H1 (cell line): ENCODE measurements around the gene EHD2. TPM values are rescaled to one million over a fixed set of nuclear protein-coding genes. Genes with fewer than 3 reads are reported as not detected.

Experiments used
- CTCF ChIA-PET: fragments of 300-600 bp; sonication (Branson Sonifier 250); formaldehyde crosslinking; loops from one replicate; lab custom pipeline; 2021; ENCODE audit not compliant: partially characterized antibody; lab: Charles Lee
- POLR2A ChIA-PET: fragments of 300-600 bp; sonication (Branson Sonifier 250); formaldehyde crosslinking; loops from one replicate; lab custom pipeline; 2021; ENCODE audit warnings: inconsistent platforms; ENCODE audit not compliant: partially characterized antibody; lab: Charles Lee
- DNase-seq, 2 experiments: peaks; one replicate each; pipeline versions ENCODE4 v3.0.0 to v3.0.0-alpha.2; 2010 to 2022; ENCODE audit warnings: low spot score in 2 of 2, low read depth in 1 of 2, mixed read lengths in 1 of 2
- FAIRE-seq: peaks from 2 replicates; lab custom pipeline; 2011; peaks lifted over from hg19 to GRCh38; lab: Jason Lieb, UNC
- H2AFZ ChIP-seq: 2 replicates; pipeline ENCODE4 v1.8.1; 2012; ENCODE audit warnings: low read length, inconsistent platforms
- H2AK5ac ChIP-seq: 2 replicates; pipeline ENCODE4 v1.6.1; 2013; ENCODE audit warnings: low read depth, low read length
- H2BK120ac ChIP-seq: replicated peaks from 2 replicates; pipeline ENCODE3; 2013; ENCODE audit warnings: low read depth, low read length, inconsistent platforms
- H2BK12ac ChIP-seq: 2 replicates; pipeline ENCODE4 v1.6.1; 2013; ENCODE audit warnings: low read depth, low read length
- H2BK15ac ChIP-seq: 2 replicates; pipeline ENCODE4 v1.6.1; 2013; ENCODE audit warnings: low read length
- H2BK20ac ChIP-seq: 2 replicates; pipeline ENCODE4 v1.6.1; 2013; ENCODE audit warnings: low read length
- H2BK5ac ChIP-seq: 2 replicates; pipeline ENCODE4 v1.6.1; 2013; ENCODE audit warnings: low read depth, low read length
- H3K14ac ChIP-seq: 2 replicates; pipeline ENCODE4 v1.6.1; 2013; ENCODE audit warnings: inconsistent platforms; ENCODE audit not compliant: insufficient read length
- H3K18ac ChIP-seq: 2 replicates; pipeline ENCODE4 v1.6.1; 2013; ENCODE audit warnings: low read length; ENCODE audit errors: extremely low read depth
- H3K23ac ChIP-seq: 2 replicates; pipeline ENCODE4 v1.6.1; 2013; ENCODE audit warnings: inconsistent platforms; ENCODE audit not compliant: insufficient read length
- H3K23me2 ChIP-seq: 2 replicates; pipeline ENCODE4 v1.6.1; 2013; ENCODE audit warnings: low read depth, low read length
- H3K27ac ChIP-seq: 2 replicates; pipeline ENCODE4 v1.6.1; 2011; ENCODE audit warnings: low read depth, low read length, inconsistent platforms
- H3K27me3 ChIP-seq, 4 experiments: replicated peaks in 1 of 4; 1 replicate in 1 of 4; 2 replicates in 3 of 4; pipeline versions ENCODE4 v1.6.1 to v1.8.1; 2011 to 2013; ENCODE audit warnings: low read length in 3 of 4, mild to moderate bottlenecking in 3 of 4, inconsistent platforms in 2 of 4, mixed read lengths in 2 of 4, moderate library complexity in 1 of 4; ENCODE audit not compliant: control insufficient read depth in 3 of 4, insufficient read depth in 3 of 4; ENCODE audit errors: extremely low read depth in 1 of 4
- H3K36me3 ChIP-seq, 4 experiments: 2 replicates each; pipeline versions ENCODE4 v1.6.1 to v1.8.1; 2011 to 2013; ENCODE audit warnings: mild to moderate bottlenecking in 4 of 4, low read length in 3 of 4, moderate library complexity in 2 of 4, control low read depth in 1 of 4, inconsistent platforms in 1 of 4; ENCODE audit not compliant: insufficient read depth in 4 of 4, control insufficient read depth in 2 of 4
- H3K4ac ChIP-seq: replicated peaks from 2 replicates; pipeline ENCODE3; 2013; ENCODE audit warnings: low read length, low read depth, mixed read lengths, inconsistent platforms; ENCODE audit not compliant: insufficient read length
- H3K4me1 ChIP-seq, 4 experiments: replicated peaks in 1 of 4; 1 replicate in 1 of 4; 2 replicates in 3 of 4; pipeline versions ENCODE4 v1.6.1 to v1.8.1; 2011 to 2013; ENCODE audit warnings: low read length in 3 of 4, inconsistent platforms in 2 of 4, mixed read lengths in 1 of 4; ENCODE audit not compliant: insufficient read depth in 4 of 4, control insufficient read depth in 3 of 4
- H3K4me2 ChIP-seq, 2 experiments: 2 replicates each; pipeline versions ENCODE4 v1.6.1 to v1.8.1; 2011 to 2013; ENCODE audit warnings: low read depth in 2 of 2, low read length in 2 of 2, control low read depth in 1 of 2, inconsistent platforms in 1 of 2, mild to moderate bottlenecking in 1 of 2; ENCODE audit not compliant: insufficient read depth in 1 of 2
- H3K4me3 ChIP-seq, 4 experiments: fragments of 200-600, 300-600 bp in 1 of 4; sonication (generic), shearing (Covaris generic), sonication (Bioruptor Twin) in 1 of 4; 2 replicates each; pipeline versions ENCODE4 v1.5.1 to v1.8.1; 2011 to 2016; ENCODE audit warnings: low read length in 4 of 4, low read depth in 3 of 4, control low read depth in 2 of 4, inconsistent platforms in 2 of 4, mild to moderate bottlenecking in 2 of 4, mixed read lengths in 1 of 4, moderate library complexity in 1 of 4; ENCODE audit not compliant: insufficient read depth in 2 of 4; ENCODE audit errors: extremely low read depth in 1 of 4
- H3K56ac ChIP-seq: replicated peaks from 2 replicates; pipeline ENCODE3; 2013; ENCODE audit warnings: low read depth, mild to moderate bottlenecking, mixed read lengths, low read length, inconsistent platforms; ENCODE audit not compliant: insufficient read length
- H3K79me1 ChIP-seq: 2 replicates; pipeline ENCODE4 v1.6.1; 2013; ENCODE audit warnings: low read depth, low read length, control low read depth
- H3K79me2 ChIP-seq, 2 experiments: 2 replicates each; pipeline versions ENCODE4 v1.6.1 to v1.8.1; 2012 to 2013; ENCODE audit warnings: low read length in 2 of 2, mild to moderate bottlenecking in 2 of 2, inconsistent platforms in 1 of 2; ENCODE audit not compliant: insufficient read depth in 2 of 2, control insufficient read depth in 1 of 2
- H3K9ac ChIP-seq, 4 experiments: replicated peaks in 1 of 4; 1 replicate in 1 of 4; 2 replicates in 3 of 4; pipeline versions ENCODE4 v1.6.1 to v1.8.1; 2011 to 2013; ENCODE audit warnings: low read depth in 3 of 4, low read length in 3 of 4, control low read depth in 2 of 4, mild to moderate bottlenecking in 2 of 4, moderate library complexity in 2 of 4, inconsistent platforms in 1 of 4; ENCODE audit errors: extremely low read depth in 1 of 4
- H3K9me3 ChIP-seq, 2 experiments: 2 replicates each; pipeline versions ENCODE4 v1.6.1 to v1.8.1; 2012 to 2013; ENCODE audit warnings: mild to moderate bottlenecking in 2 of 2, moderate library complexity in 2 of 2, control low read depth in 1 of 2, inconsistent platforms in 1 of 2, low read depth in 1 of 2, low read length in 1 of 2, mixed read lengths in 1 of 2; ENCODE audit not compliant: insufficient read depth in 2 of 2
- H4K20me1 ChIP-seq, 2 experiments: replicated peaks in 1 of 2; 2 replicates each; pipeline versions ENCODE3 to v1.8.1; 2011 to 2013; ENCODE audit warnings: inconsistent platforms in 2 of 2, low read length in 2 of 2, mild to moderate bottlenecking in 1 of 2; ENCODE audit not compliant: insufficient read depth in 2 of 2, control insufficient read depth in 1 of 2
- H4K5ac ChIP-seq: 2 replicates; pipeline ENCODE4 v1.6.1; 2013; ENCODE audit warnings: low read length, low read depth, mixed read lengths, inconsistent platforms; ENCODE audit not compliant: insufficient read length
- H4K8ac ChIP-seq: 2 replicates; pipeline ENCODE4 v1.8.0; 2013; ENCODE audit warnings: mild to moderate bottlenecking, moderate library complexity, low read length, inconsistent platforms; ENCODE audit not compliant: insufficient read depth; ENCODE audit errors: extremely low read depth
- H4K91ac ChIP-seq: replicated peaks from 2 replicates; pipeline ENCODE3; 2013; ENCODE audit warnings: low read length, mixed read lengths, inconsistent platforms; ENCODE audit not compliant: insufficient read length
- FOSL1 ChIP-seq: IDR thresholded peaks from 2 replicates; pipeline ENCODE4 v1.6.1; 2011; ENCODE audit warnings: mild to moderate bottlenecking, low read depth, low read length, moderate library complexity; ENCODE audit not compliant: insufficient read depth
- GTF2F1 ChIP-seq: IDR thresholded peaks from 2 replicates; pipeline ENCODE4 v1.6.1; 2012; ENCODE audit warnings: low read depth, low read length, improper control_type of control experiment, borderline replicate concordance
- HDAC2 ChIP-seq, 2 experiments: fragments of 300-600 bp in 1 of 2; sonication (generic) in 1 of 2; IDR thresholded peaks; 2 replicates each; pipeline ENCODE4 v1.6.1; 2011 to 2012; ENCODE audit warnings: low read depth in 2 of 2, low read length in 2 of 2, mild to moderate bottlenecking in 2 of 2, moderate library complexity in 2 of 2, borderline replicate concordance in 1 of 2, inconsistent platforms in 1 of 2
- NANOG ChIP-seq: IDR thresholded peaks from 2 replicates; pipeline ENCODE4 v1.6.1; 2011; ENCODE audit warnings: low read length, low read depth, mild to moderate bottlenecking, inconsistent platforms; ENCODE audit not compliant: insufficient read depth, poor library complexity, severe bottlenecking
- POU5F1 ChIP-seq: IDR thresholded peaks from 2 replicates; pipeline ENCODE4 v1.6.1; 2011; ENCODE audit warnings: low read depth, mild to moderate bottlenecking, low read length, moderate library complexity
- RNF2 ChIP-seq: fragments of 200-900, 300-1000 bp; sonication (generic); IDR thresholded peaks from 2 replicates; pipeline ENCODE4 v1.7.1; 2016; ENCODE audit warnings: borderline replicate concordance, low read depth, mild to moderate bottlenecking, antibody characterized with exemption, low read length; ENCODE audit not compliant: poor library complexity, severe bottlenecking; ENCODE audit errors: missing control alignments
- WGBS, 2 experiments: shearing (Covaris generic) in 1 of 2; methylation state at CpG; one replicate each; pipeline versions ENCODE4 v1.1.6 to v1.1.7; 2013 to 2015; ENCODE audit warnings: low lambda C conversion rate in 2 of 2, mixed read lengths in 2 of 2, inconsistent platforms in 1 of 2, low coverage in 1 of 2, missing lambda C conversion rate in 1 of 2; ENCODE audit not compliant: insufficient replicate concordance in 2 of 2, insufficient coverage in 1 of 2, insufficient read length in 1 of 2; ENCODE audit errors: extremely low coverage in 1 of 2, missing lambda C conversion rate in 1 of 2; 5-methylcytosine and 5-hydroxymethylcytosine counted together
- polyA plus RNA-seq, 7 experiments: library from polyadenylated mRNA; depleted of rRNA in 3 of 7; stranded (reverse) in 5 of 7; unstranded in 2 of 7; fragments of >200 nt in 5 of 7; fragments of 200-250 nt in 2 of 7; gene quantifications; 1 replicate in 5 of 7; 2 replicates in 1 of 7; 4 replicates in 1 of 7; pipeline versions ENCODE4 v1.2.1 to v1.2.3, GENCODE V29; 2011 to 2013; ENCODE audit warnings: missing spikeins in 2 of 7, mixed read lengths in 2 of 7
- total RNA-seq: library from RNA; stranded (reverse); fragmentation: NEBNext Ultra II Directional; extraction: Animal tissue kit (Norgen Biotek cat#: 25700); gene quantifications from 2 replicates; pipeline ENCODE4 v1.2.1, GENCODE V29; 2021

The EHD2 gene
- total and polyA plus RNA-seq, 2 of the 8 experiments (the other 6 are each of a cell fraction or from before 2014, with no cell fraction given), result 4.5 to 14.3 TPM

GRCh38 chr19:47694466-47695273 is 18.6 kb upstream of the EHD2 start:
- no peak overlapping the region for H3K4ac ChIP-seq
- CTCF ChIA-PET, result interaction anchor here (0.7 to 1.2 kb wide), 6 partner anchors 46 to 184 kb away, joined by 3 to 4 read pairs (median 3); no protein-coding TSS in a partner anchor
- H3K79me2 ChIP-seq, result no peaks in the 10 kb centered on the region; a peak in 1 of 4 replicates
- H3K9me3 ChIP-seq, result no peaks in the 10 kb centered on the region
- FAIRE-seq (no peak), DNase-seq (no peak)
- no peak overlapping the region for H3K9ac ChIP-seq
- POLR2A ChIA-PET, result interaction anchor here (1.4 kb wide), 1 partner anchor 256 kb away, joined by 3 read pairs; no protein-coding TSS in a partner anchor
- TF ChIP-seq RNF2, result no peak
- no peak for TF ChIP-seq GTF2F1
- no peak for TF ChIP-seq NANOG
- no peak for TF ChIP-seq POU5F1
- no peak for TF ChIP-seq FOSL1
- no peak for TF ChIP-seq HDAC2 (IDR thresholded peaks at IDR 0.05; ENCODE audit: borderline replicate concordance in 1 of 2, low read depth in 2 of 2, low read length in 2 of 2)
- no peak overlapping the region for H2BK20ac ChIP-seq
- peaks cover 6 to 11% (median 9%) of the 10 kb centered on the region in 4 experiments for H3K36me3 ChIP-seq
- H4K91ac ChIP-seq, result no peak overlapping the region
- H3K27me3 ChIP-seq, result no peaks in the 10 kb centered on the region
- no peak overlapping the region for H4K8ac ChIP-seq
- H4K5ac ChIP-seq, result no peak overlapping the region
- H2AK5ac ChIP-seq, result no peak overlapping the region
- H3K4me2 ChIP-seq, result no peak overlapping the region
- H3K23me2 ChIP-seq, result no peaks in the 10 kb centered on the region
- H3K14ac ChIP-seq, result no peak overlapping the region
- no peak overlapping the region for H2BK15ac ChIP-seq
- H3K23ac ChIP-seq, result no peak overlapping the region
- H3K56ac ChIP-seq, result no peak overlapping the region
- peaks cover 3 to 8% of the 10 kb centered on the region in 2 experiments for H4K20me1 ChIP-seq
- H3K79me1 ChIP-seq, result peaks cover 5% of the 10 kb centered on the region
- H3K4me1 ChIP-seq, result peaks cover 0 to 6% (median 0%) of the 10 kb centered on the region in 4 experiments; a peak in 2 of 7 replicates
- H3K4me3 ChIP-seq, result no peak overlapping the region
- WGBS, 2 experiments, result 92% methylated on average over 8 of the region's 28 CpGs; no CpG with 5 or more reads in 1 of the 2 experiments
- H3K18ac ChIP-seq, result no peak overlapping the region
- no peak overlapping the region for H2BK5ac ChIP-seq
- no peak overlapping the region for H2BK12ac ChIP-seq
- H3K27ac ChIP-seq, result no peak overlapping the region
- H2BK120ac ChIP-seq, result no peak overlapping the region
- H2AFZ ChIP-seq, result no peak overlapping the region
